ENCODE results near the gene CRLF2.
"Not testable (repeated sequence)": the region's sequence is repeated elsewhere in the genome, so short reads cannot be mapped to it uniquely, and the experiment has no call there.

The CRLF2 gene

GRCh38 chrX:1210844-1211243, 1.6 kb downstream of the CRLF2 start:
- no peak for DNase-seq

DNA sequence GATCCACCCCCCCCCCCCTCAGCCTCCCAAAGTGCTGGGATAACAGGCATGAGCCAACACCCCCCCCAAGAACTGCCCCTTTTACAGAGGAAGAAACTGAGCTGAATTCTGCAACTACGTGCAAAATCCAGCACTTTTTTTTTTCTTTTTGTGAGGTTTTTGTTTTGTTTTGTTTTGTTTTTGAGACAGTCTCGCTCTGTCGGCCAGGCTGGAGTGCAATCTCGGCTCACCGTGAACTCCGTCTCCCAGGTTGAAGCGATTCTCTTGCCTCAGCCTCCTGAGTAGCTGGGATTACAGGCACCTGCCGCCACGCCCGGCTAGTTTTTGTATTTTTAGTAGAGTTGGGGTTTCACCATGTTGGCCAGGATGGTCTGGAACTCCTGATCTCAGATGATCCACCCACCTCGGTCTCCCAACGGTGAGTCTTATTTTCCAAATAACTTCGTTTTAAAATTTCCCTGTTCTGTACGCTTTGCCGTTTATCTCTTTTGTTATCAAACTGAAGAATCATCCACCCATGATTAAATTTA, 4.9 kb downstream of the CRLF2 start:
- DNase-seq: no peak

DNA sequence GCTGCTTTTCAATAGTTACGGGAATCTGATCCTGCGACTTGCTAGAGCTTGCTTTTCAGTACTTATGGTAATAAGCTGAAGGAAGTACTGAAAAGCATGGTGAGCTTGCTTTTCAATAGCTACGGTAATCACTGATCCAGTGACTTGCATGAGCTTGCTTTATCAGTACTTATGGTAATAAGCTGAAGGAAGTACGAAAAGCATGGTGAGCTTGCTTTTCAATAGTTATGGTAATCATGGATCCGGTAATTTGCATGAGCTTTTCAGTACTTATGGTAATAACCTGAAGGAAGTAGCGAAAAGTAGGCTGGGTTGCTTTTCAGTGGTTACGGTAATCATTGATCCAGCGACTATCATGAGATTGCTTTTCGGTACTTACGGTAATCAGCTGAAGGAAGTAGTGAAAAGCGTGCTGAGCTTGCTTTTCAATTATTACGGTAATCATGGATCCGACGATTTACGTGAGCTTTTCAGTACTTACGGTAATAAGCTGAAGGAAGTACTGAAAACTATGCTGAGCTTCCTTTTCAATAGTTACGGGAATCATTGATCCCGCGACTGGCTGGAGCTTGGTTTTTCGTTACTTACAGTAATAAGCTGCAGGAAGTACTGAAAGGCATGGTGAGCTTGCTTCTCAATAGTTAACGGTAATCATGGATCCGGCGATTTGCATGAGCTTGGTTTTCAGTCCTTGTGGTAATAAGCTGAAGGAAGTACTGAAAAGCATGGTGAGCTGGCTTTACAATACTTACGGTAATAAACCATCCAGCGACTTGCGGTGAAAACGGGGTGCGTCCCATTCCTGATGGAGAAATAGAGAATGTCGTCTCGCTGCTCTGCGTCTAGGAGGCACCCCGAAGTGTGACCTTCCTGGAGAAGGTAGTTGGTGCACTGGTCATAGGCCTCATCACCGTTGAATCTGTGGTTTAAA, 6.5 kb downstream of the CRLF2 start:
- DNase-seq: no peak

- DNase-seq: no peak
Measured at GRCh38 chrX:1202251-1202650, 10.2 kb downstream of the CRLF2 start.

DNA sequence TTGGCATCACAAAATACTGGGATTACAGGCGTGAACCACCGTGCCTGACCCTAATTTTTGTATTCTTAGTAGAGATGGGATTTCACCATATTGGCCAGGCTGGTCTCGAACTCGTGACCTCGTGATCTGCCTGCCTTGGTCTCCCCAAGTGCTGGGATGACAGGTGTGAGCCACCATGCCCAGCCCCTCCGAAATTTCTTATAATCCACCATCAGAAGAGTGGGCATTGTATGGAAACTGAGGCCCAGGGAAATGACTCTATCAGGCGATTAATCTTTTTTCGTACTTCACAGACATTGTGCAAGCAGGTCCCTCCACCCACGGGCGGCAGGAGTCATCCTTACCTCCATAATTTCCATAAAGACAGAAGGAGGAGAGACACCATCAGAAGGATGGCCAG, 16.0 kb downstream of the CRLF2 start:
- DNase-seq: no peak

- not testable (repeated sequence) for DNase-seq
Measured at GRCh38 chrX:1192196-1192595, 20.3 kb downstream of the CRLF2 start.

- no peak for DNase-seq
Measured at GRCh38 chrX:1190596-1191145, 21.8 kb downstream of the CRLF2 start.

- no peak for DNase-seq
Measured at GRCh38 chrX:1185561-1185960, 26.9 kb downstream of the CRLF2 start.

DNA sequence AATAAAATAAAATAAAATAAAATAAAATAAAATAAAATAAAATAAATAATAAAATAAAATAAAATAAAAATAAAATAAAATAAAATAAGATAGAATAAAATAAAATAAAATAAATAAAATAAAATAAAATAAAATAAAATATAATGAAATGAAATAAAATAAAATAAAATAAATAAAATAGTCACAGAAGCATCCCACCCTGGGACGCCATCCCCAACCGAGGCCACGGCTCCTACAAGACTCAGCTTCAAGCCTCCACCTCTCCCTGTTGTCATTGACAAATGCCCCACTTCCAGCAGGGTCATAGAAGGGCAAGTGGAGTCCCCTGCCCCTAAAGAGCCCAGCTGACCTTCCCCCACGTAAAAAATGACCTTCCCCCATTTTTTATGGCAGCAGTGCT, 30.2 kb downstream of the CRLF2 start:
- no peak for DNase-seq

- DNase-seq: not testable (repeated sequence)
Measured at GRCh38 chrX:1181661-1182060, 30.8 kb downstream of the CRLF2 start.

DNA sequence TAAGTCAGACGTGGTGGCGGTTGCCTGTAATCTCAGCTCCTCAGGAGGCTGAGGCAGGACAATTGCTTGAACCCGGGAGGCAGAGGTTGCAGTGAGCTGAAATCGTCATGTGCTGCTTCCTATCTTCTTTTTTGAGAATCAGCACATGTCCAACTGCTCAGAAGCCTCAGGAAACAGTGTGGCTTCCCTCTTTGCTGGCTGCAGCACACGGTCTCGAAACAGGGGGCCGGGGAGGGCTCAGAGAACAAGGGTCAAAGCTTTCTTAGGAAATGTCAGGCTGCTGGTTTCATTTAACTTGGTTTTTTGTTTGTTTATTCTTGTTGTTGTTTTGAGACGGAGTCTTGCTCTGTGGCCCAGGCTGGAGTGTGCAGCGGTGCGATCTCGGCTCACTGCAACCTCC, 31.3 kb downstream of the CRLF2 start:
- DNase-seq: no peak

DNA sequence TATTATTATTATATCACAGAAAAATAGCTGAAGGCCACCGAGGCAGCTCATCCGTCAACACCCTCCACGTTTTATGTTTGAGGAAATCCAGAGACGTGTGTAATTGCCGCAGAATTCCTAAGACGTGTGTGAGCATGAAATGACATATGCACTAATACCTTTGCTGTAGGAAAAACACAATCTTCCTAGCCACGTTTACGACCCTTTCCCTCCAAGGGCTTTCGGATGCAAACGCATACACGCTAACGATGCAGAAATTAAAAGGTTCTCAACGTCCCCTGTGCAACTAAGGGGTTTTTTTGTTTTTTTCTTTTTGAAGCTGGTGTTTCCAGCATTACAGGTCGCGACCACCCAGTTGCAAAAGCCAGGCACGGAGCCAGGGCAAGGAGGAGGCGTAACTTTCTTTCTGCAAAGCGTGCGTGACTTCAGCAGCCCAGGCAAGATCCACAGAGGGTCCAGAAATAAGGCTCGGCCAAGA, 33.8 kb downstream of the CRLF2 start:
- DNase-seq: no peak

DNA sequence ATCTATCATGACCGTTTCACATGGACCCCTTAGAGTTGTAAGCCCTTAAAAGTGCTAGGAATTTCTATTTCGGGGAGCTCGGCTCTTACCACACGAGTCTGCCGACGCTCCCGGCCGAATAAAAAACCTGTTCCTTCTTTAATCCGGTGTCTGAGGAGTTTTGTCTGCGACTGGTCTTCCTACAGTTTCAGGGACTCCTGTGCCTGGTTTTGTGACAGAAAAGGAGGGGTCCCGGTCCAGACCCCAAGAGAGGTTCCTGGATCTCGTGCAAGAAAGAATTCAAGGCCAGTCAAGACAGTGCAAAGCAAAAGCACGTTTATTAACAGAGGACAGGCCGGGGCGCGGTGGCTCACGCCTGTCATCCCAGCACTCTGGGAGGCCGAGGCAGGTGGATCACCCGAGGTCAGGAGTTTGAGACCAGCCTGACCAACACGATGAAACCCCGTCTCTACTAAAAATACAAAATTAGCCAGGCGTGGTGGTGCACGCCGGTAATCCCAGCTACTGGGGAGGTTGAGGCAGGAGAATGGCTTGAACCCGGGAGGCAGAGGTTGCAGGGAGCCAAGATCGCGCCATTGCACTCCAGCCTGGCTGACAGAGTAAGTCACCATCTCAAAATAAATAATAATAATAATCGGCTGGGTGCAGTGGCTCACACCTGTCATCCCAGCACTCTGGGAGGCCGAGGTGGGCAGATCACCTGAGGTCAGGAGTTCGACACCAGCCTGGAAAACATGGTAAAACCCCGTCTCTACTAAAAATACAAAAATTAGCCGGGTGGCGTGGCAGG, 35.7 kb downstream of the CRLF2 start:
- not testable (repeated sequence) for DNase-seq

DNA sequence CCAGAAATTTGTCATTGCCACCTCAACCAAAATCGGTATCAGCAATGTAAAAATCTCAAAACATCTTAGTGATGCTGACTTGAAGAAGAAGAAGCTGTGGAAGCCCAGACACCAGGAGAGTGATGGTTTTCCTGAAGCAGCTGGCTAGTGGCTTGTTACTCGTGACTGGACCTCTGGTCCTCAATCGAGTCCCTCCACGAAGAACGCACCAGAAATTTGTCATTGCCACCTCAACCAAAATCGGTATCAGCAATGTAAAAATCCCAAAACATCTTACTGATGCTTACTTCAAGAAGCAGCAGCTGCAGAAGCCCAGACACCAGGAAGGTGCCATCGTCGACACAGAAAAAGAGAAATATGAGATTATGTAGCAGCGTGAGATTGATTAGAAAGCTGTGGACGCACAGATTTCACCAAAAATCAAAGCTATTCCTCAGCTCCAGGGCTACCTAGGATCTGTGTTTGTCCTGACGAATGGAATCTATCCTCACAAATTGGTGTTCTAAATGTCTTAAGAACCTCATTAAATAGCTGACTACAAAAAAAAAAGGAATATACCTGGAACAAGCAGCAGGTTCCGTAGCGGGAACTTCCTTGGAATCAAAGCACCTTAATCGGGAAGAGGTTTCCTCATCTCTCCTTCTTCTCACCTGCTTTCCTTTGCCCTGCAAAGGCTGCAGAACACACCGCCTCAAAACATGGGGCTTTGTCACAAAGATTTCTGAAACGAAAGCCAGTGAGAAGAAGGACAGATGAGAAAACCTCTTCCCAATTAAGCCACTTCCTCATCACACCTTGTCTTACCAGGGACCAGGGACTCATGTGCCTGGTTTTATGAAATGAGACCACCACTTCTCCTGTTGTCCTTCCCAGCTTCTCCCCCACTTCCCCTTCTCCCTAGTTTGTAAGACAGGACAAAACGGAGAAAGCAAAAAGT, 37.6 kb downstream of the CRLF2 start:
- DNase-seq: not testable (repeated sequence)

GRCh38 chrX:1173435-1173834, 39.0 kb downstream of the CRLF2 start:
- DNase-seq: not testable (repeated sequence)

- DNase-seq: no peak
Measured at GRCh38 chrX:1172496-1172895, 40.0 kb downstream of the CRLF2 start.

- not testable (repeated sequence) for DNase-seq
Measured at GRCh38 chrX:1171915-1172314, 40.5 kb downstream of the CRLF2 start.

GRCh38 chrX:1170243-1170642, 42.2 kb downstream of the CRLF2 start:
- DNase-seq: no peak

DNA sequence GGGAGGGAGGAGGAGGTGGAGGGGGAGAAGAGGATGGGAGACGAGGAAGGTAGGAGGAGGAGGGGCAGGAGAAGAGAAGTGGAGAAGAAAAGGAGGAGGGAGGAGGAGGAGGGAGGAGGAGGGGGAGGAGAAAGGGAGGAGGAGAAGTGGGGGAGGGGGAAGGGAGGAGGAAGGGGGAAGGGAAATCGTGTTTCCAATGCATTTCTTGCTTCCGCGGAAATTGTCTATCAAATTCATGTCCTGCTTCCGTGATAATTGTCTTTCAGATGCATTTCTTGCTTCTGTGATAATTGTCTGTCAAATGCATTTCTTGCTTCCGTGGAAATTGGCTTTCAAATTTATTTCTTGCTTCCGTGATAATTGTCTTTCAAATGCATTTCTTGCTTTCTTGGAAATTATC, 43.3 kb downstream of the CRLF2 start:
- no peak for DNase-seq

DNA sequence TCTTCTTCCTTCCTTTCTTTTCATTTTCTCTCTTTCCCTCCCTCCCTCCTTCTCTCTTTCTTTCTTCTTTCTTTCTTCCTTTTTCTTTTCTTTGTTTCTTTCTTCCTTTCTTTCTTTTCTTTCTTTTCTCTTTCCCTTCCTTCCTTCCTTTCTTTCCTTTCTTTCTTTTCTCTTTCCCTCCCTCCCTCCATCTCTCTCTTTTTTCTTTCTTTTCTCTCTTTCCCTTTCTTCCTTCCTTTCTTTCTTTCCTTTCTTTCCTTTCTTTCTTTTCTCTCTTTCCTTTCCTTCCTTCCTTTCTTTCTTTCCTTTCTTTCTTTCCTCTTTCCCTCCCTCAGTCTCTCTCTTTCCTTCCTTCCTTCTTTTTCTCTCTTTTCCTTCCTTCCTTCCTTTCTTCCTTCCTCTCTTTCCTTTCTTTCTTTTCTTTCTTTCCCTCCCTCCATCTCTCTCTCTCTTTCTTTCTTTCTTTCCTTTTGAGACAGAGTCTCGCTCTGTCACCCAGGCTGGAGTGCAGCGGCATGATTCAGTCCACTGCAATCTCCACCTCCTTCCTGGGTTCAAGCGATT, 44.4 kb downstream of the CRLF2 start:
- no peak for DNase-seq

- no peak for DNase-seq
Measured at GRCh38 chrX:1167466-1167865, 45.0 kb downstream of the CRLF2 start.
